HG02798 (cell line): ENCODE measurements around the gene ITGB2.

Experiments
- ATAC-seq: cut with Tn5 transposase; IDR thresholded peaks from one replicate; pipeline ENCODE4 v1.9.1; 2021; ENCODE audit warnings: mild to moderate bottlenecking; ENCODE audit not compliant: unreplicated experiment, poor library complexity

Gene ITGB2

GRCh38 chr21:44855572-44855971 lies 65.1 kb downstream of the ITGB2 start:
- ATAC-seq, result no peak

GRCh38 chr21:44854664-44855446 lies 65.8 kb downstream of the ITGB2 start:
- no peak for ATAC-seq

- ATAC-seq, result no peak
Observed at GRCh38 chr21:44854391-44854663, 66.4 kb downstream of the ITGB2 start.

GRCh38 chr21:44853601-44854390 lies 66.9 kb downstream of the ITGB2 start:
- no peak for ATAC-seq

GRCh38 chr21:44850905-44851657 lies 69.6 kb downstream of the ITGB2 start:
- ATAC-seq, result no peak

GRCh38 chr21:44850208-44850800 lies 70.4 kb downstream of the ITGB2 start:
- ATAC-seq, result no peak

- ATAC-seq, result no peak
Observed at GRCh38 chr21:44849616-44850130, 71.0 kb downstream of the ITGB2 start.

GRCh38 chr21:44848821-44849521 lies 71.7 kb downstream of the ITGB2 start:
- ATAC-seq, result no peak

GRCh38 chr21:44847261-44848056 lies 73.2 kb downstream of the ITGB2 start:
- no peak for ATAC-seq

GRCh38 chr21:44846485-44847260 lies 74.0 kb downstream of the ITGB2 start:
- ATAC-seq, result no peak

GRCh38 chr21:44846224-44846484 lies 74.5 kb downstream of the ITGB2 start:
- no peak for ATAC-seq

- no peak for ATAC-seq
Observed at GRCh38 chr21:44845418-44846223, 75.1 kb downstream of the ITGB2 start.

- no peak for ATAC-seq
Observed at GRCh38 chr21:44844256-44844655, 76.4 kb downstream of the ITGB2 start.

- ATAC-seq, result no peak
Observed at GRCh38 chr21:44842721-44843445, 77.8 kb downstream of the ITGB2 start.

- ATAC-seq, result no peak
Observed at GRCh38 chr21:44842087-44842486, 78.6 kb downstream of the ITGB2 start.

GRCh38 chr21:44840771-44841170 lies 79.9 kb downstream of the ITGB2 start:
- no peak for ATAC-seq

- ATAC-seq, result no peak
Observed at GRCh38 chr21:44838951-44839350, 81.7 kb downstream of the ITGB2 start.
